SK-N-MC (cell line): Measurements from ENCODE around the gene TARBP2.
A peak's percentile ranks its signal among the peaks of the same experiment; 100 is the strongest.

Experiments used
- EZH2 ChIP-seq: fragments of 200-600 bp; sonication (generic); IDR thresholded peaks from one replicate; pipeline ENCODE4 v1.6.1; 2017; ENCODE audit warnings: antibody characterized with exemption
- POLR2AphosphoS5 ChIP-seq: IDR thresholded peaks from 2 replicates; pipeline ENCODE4 v1.6.1; 2012; ENCODE audit warnings: mild to moderate bottlenecking, low read depth, low read length, borderline replicate concordance

DNA sequence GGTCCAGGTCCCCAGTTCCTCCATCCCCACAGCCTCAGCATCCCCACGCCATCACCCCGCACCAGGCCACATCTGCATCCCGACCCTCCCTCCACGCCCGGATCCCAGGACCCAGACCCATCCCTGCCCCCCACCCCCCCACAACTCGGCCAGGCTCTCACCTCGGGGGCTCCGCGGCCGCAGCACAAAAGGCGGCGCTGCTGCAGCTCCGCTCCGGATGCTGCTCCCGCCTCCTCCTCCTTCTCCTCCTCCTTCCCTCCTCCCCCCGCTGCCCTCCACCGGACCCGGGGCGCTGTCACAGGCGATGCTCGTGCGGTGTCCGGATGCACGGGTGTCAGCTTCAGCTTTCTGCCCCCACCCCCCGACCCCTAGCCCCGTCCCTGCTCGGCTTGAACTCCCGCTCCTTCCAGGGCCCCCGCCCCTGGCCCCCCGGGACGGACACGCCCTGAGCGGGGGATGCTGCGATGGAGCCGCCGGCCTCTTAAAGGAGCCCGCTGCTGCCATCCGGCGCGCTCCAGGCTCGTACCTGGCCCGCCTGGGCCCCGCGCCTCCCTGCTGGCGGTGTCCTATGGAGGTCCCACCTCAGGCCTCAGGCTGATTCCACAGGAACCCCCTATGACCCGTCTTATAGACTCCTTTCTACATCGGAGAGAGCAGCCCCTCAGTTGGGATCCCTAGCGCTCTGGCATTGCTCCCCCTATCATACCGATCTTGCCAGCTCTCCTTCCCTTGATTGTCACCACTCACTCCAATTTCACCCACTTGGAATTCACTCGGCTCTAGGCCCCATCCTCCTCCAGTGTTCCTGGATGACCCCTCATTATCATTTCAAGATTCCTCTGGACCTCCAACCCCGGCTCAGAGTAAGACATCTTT is 1.6 kb upstream of the TARBP2 start, which contains the start of gene MAP3K12:
- TF ChIP-seq EZH2: no peak
- TF ChIP-seq POLR2AphosphoS5: peak; percentile 5; the same call in 1 of the 2 replicates
